Measurements from ENCODE around the gene PODN.

Gene PODN

DNA sequence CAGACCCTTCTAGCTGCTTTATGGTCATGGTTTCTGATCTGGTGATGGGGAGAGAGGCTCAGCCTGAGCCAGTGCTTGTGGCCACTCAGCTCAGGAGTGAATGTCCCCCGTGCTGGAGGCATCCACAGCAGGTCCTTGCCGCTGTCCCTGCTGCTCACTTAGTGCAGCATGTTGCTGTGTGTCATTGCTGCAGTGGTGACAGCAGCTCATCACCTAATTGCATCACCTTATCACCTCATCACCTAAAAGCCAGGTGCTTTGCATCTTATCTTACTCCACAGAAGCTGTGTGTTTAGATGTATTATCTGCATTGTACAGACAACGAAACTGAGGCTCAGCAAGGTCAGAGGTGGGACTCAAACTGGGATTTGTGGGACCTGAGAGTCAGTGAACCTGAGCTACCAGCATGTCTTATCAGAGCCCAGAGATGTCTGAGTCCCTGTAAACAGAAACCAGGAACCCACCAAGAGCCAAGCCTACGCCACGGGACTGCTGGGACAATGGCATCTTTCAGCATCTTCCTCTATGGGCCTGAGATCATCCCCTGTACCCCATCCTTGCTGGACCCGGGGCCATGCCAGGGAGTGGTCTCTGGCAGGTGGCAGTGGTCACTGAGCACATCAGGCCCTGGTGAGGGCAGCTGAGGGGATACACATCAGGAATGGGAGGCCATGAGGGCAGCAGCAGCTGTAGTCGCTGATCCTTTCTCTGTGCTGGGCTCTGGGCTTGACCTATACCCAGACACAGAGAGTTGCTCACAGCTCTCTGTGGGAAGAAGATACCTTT is 6.5 kb downstream of the PODN start:
- H3K36me3 ChIP-seq (ENCODE audit: control insufficient read depth, insufficient read depth, low read length) = no peaks in the 10 kb centered on the region
- H3K4me1 ChIP-seq = no peaks in the 10 kb centered on the region
- TF ChIP-seq, protein P1, sequence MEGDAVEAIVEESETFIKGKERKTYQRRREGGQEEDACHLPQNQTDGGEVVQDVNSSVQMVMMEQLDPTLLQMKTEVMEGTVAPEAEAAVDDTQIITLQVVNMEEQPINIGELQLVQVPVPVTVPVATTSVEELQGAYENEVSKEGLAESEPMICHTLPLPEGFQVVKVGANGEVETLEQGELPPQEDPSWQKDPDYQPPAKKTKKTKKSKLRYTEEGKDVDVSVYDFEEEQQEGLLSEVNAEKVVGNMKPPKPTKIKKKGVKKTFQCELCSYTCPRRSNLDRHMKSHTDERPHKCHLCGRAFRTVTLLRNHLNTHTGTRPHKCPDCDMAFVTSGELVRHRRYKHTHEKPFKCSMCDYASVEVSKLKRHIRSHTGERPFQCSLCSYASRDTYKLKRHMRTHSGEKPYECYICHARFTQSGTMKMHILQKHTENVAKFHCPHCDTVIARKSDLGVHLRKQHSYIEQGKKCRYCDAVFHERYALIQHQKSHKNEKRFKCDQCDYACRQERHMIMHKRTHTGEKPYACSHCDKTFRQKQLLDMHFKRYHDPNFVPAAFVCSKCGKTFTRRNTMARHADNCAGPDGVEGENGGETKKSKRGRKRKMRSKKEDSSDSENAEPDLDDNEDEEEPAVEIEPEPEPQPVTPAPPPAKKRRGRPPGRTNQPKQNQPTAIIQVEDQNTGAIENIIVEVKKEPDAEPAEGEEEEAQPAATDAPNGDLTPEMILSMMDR (IDR thresholded peaks at IDR 0.05) = no peak
- no peaks in the 10 kb centered on the region for H3K27me3 ChIP-seq (ENCODE audit: control insufficient read depth, insufficient read depth, low read length)
- no peak overlapping the region for H3K9ac ChIP-seq
- H3K4me3 ChIP-seq (ENCODE audit: low read depth, low read length) = no peak overlapping the region
- no peaks in the 10 kb centered on the region for H3K79me2 ChIP-seq
- no peak overlapping the region for H2AFZ ChIP-seq
- H3K4me2 ChIP-seq (ENCODE audit: low read length) = no peak overlapping the region
- no peak overlapping the region for H3K27ac ChIP-seq
- no peaks in the 10 kb centered on the region for H3K9me3 ChIP-seq (ENCODE audit: control insufficient read depth, low read length)

DNA sequence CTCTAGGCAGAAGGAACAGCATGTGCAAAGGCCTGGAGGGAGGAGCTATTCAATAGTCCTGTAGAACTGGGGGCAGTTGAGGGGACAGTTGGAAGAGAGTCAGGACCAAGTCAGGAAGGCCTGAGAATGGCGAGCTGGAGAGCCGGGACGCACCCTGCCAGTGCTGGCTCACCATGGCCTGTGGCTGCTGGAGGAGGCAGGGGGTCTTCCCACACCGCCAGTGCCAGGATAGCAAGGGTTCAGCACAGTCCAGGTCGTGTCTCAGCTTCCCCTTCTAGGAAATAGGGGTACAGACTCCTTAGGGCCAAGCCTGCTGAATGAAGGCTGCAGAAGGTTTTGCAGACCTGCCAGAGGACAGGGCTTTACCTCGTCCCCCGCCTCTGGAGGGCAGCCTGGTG is 7.3 kb downstream of the PODN start:
- Histone ChIP-seq H3K36me3 (ENCODE audit: control insufficient read depth, insufficient read depth, low read length) (no peaks in the 10 kb centered on the region), H3K4me1 (no peaks in the 10 kb centered on the region), H3K79me2 (no peaks in the 10 kb centered on the region), H3K27me3 (ENCODE audit: control insufficient read depth, insufficient read depth, low read length) (no peaks in the 10 kb centered on the region), H2AFZ (no peak overlapping the region), H3K27ac (no peak overlapping the region), H3K4me2 (ENCODE audit: low read length) (no peak overlapping the region), H3K9me3 (ENCODE audit: control insufficient read depth, low read length) (no peaks in the 10 kb centered on the region), H3K9ac (no peak overlapping the region), H3K4me3 (ENCODE audit: low read depth, low read length) (no peak overlapping the region)
- TF ChIP-seq, protein P1 (IDR thresholded peaks at IDR 0.05) = no peak

DNA sequence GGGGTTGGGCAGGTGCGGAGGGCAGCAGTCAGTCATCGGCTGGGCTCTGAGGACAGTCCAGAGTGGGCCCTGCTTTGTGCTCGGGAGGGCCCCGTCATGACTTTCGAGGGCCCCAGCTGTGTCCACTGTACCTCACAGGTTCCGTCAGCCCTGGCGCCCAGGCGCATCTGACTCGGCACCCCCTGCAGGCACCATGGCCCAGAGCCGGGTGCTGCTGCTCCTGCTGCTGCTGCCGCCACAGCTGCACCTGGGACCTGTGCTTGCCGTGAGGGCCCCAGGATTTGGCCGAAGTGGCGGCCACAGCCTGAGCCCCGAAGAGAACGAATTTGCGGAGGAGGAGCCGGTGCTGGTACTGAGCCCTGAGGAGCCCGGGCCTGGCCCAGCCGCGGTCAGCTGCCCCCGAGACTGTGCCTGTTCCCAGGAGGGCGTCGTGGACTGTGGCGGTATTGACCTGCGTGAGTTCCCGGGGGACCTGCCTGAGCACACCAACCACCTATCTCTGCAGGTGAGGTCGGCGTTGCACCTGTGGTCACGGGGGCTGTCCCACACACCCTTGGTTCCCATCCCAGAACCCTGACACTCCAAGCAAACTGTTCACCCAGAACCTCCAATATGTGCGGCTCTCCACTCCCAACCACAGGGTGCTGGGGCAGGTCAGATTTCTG is 7.8 kb downstream of the PODN start:
- Histone ChIP-seq H3K9me3 (ENCODE audit: control insufficient read depth, low read length) (no peaks in the 10 kb centered on the region), H3K79me2 (no peaks in the 10 kb centered on the region), H3K27me3 (ENCODE audit: control insufficient read depth, insufficient read depth, low read length) (no peaks in the 10 kb centered on the region), H3K4me3 (ENCODE audit: low read depth, low read length) (no peak overlapping the region), H3K4me2 (ENCODE audit: low read length) (no peak overlapping the region), H3K4me1 (no peaks in the 10 kb centered on the region), H3K36me3 (ENCODE audit: control insufficient read depth, insufficient read depth, low read length) (no peaks in the 10 kb centered on the region), H3K9ac (no peak overlapping the region), H2AFZ (no peak overlapping the region), H3K27ac (no peak overlapping the region)
- TF ChIP-seq, protein P1 (IDR thresholded peaks at IDR 0.05) = no peak

DNA sequence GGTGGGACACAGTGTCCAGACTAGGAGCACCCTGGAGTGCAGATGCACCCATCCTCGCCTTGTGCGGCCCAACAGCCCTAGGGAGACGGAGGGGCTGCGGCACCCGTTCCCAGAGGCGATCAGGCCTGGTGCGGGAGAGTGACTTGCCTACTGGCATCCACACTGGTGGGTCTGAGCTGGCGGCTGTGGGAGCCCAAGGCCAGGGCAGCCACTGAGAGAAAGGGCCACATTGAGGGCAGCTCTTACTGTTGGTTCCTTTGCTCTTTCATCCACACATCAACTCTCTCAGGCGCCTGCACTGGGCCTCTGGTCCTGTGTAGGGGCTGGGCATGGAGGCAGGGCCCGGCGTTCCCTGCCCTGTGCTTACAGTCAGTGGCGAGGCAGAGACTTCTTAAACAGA is 8.6 kb downstream of the PODN start:
- Histone ChIP-seq H2AFZ (no peak overlapping the region), H3K36me3 (ENCODE audit: control insufficient read depth, insufficient read depth, low read length) (no peaks in the 10 kb centered on the region), H3K4me1 (no peaks in the 10 kb centered on the region), H3K4me2 (ENCODE audit: low read length) (no peak overlapping the region), H3K27ac (no peak overlapping the region), H3K79me2 (no peaks in the 10 kb centered on the region), H3K9ac (no peak overlapping the region), H3K27me3 (ENCODE audit: control insufficient read depth, insufficient read depth, low read length) (no peaks in the 10 kb centered on the region), H3K9me3 (ENCODE audit: control insufficient read depth, low read length) (no peaks in the 10 kb centered on the region), H3K4me3 (ENCODE audit: low read depth, low read length) (no peak overlapping the region)
- TF ChIP-seq, protein P1 (IDR thresholded peaks at IDR 0.05) = no peak

All from parathyroid adenoma (tissue), 2 donors.